CD1c-positive myeloid dendritic cell (primary cell): Measurements from ENCODE around the gene EHMT1.
"Not testable (repeated sequence)": the region's sequence is repeated elsewhere in the genome, so short reads cannot be mapped to it uniquely, and the experiment has no call there.

Experiments used
- DNase-seq: peaks from one replicate; pipeline ENCODE4 v3.0.0-alpha.2; 2016; ENCODE audit errors: extremely low spot score

EHMT1 gene

DNA sequence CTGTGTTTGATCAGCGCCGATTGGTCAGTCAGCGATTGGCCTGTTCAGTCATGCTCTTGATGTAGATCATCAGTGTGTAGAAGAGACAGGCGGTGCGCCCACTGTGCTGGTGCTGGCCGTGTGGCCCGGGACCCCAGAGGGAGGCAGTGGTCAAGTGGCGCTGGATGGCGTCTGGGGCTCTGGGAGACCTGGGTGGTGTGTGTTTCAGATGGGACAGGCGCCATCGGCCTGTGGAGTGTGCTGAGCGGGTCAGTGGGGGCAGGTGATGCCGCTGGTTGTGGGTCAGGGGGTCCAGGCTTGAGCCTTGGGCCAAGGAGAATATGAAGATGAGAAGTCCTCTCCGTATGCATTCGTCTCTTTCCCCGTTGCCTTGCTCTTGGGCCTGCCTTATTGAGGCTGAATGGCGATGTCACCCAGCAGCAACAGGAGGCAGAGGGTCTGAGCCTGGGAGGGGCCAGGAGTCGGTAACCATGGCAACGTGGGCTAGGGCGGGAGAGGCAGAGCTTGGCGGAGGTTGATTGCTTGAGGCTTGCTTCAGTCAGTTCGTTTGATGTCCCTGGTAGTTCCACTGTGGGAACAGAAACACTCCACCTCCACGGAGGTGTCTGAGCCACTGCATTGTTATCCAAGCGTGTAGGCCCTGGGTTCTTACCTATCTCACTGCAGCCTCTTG lies 141.0 kb downstream of the EHMT1 start:
- DNase-seq, result no peak

- DNase-seq, result no peak
These were observed 141.6 kb downstream of the EHMT1 start for GRCh38 chr9:137760426-137760825.

- no peak for DNase-seq
These were observed 142.2 kb downstream of the EHMT1 start for GRCh38 chr9:137761032-137761431.

- no peak for DNase-seq
These were observed 143.0 kb downstream of the EHMT1 start for GRCh38 chr9:137761793-137762192.

DNA sequence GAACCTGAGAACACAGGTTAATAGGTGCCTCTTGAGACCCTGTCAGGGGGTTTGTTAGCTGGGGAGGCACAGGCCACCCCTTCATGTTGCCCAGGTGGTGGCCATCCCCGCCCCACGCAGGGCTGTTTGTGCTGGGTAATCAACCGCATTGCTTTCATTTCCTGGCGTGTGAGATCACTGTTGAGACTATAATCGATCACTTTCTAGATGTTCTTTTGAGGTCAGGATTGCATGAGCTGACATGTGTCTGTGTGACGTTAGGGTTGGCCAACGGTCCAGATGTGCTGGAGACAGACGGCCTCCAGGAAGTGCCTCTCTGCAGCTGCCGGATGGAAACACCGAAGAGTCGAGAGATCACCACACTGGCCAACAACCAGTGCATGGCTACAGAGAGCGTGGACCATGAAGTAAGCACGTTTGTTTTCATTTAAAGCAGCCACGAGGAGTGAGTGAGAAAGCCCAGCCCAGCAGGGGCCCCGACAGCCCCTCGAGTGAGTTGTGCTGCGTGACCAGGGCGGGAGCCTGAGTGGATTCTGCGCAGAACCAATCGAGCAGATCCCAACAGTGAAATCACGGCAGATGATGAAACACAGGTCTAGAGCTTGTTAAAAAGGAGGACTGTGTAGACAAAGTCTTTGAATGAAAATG lies 143.7 kb downstream of the EHMT1 start:
- DNase-seq, result no peak

- no peak for DNase-seq
These were observed 144.6 kb downstream of the EHMT1 start for GRCh38 chr9:137763271-137763955.

DNA sequence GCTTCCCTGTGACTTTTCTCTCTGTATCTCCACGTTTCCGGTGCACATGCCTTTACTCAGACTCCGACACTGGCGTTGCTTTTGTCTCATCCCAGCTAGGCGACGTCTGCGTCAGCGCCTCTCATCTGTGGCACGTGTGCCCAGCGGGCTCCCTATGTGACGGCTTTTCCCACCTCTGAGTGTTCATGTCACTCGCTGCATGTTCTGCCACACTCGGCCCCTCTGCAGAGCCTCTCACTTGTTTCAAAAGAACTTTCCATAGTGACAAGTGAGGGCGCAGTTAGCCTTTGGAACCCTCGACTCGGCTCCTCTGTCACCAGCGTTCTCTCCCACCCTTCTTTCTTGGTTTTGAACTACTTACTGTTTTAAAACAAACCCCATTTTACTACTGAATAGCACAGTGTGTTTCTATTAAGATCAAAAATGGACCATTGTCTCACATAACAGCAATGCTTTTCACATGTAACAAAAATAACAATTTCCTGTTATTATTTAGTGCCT lies 145.4 kb downstream of the EHMT1 start:
- no peak for DNase-seq

GRCh38 chr9:137764981-137765380 lies 146.2 kb downstream of the EHMT1 start:
- DNase-seq, result no peak

GRCh38 chr9:137765536-137765935 lies 146.7 kb downstream of the EHMT1 start:
- DNase-seq, result no peak

GRCh38 chr9:137771580-137771979 lies 152.8 kb downstream of the EHMT1 start:
- DNase-seq, result no peak

DNA sequence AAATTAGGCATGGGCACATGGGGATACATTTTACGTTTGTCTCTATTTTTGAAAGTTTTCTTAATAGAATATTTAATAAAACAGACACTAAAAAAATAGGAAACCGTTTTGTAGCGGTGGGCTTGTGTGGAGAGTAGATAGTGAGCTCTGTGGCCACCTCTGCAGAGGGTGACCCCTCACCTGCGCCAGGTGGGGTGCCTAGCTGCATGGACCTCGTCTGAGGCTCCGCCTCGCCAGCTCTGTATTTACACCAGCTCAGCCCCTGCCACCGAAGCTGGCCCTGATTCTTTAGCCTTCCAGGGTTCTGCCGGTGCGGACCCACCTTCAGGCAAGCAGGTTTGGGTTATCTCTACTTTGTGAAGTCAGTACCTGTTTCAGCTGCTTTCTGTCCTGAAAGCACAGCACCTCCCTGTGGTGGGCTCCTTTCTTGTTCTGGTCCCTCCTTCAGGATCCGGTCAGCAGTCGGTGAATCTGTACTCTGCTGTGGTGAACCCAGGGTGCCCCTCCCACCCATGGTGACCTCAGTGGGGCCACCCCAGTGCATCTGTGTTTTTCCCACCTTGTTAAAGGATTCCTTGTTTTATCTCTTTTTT lies 153.6 kb downstream of the EHMT1 start:
- no peak for DNase-seq

GRCh38 chr9:137774775-137775386 lies 156.1 kb downstream of the EHMT1 start:
- no peak for DNase-seq

DNA sequence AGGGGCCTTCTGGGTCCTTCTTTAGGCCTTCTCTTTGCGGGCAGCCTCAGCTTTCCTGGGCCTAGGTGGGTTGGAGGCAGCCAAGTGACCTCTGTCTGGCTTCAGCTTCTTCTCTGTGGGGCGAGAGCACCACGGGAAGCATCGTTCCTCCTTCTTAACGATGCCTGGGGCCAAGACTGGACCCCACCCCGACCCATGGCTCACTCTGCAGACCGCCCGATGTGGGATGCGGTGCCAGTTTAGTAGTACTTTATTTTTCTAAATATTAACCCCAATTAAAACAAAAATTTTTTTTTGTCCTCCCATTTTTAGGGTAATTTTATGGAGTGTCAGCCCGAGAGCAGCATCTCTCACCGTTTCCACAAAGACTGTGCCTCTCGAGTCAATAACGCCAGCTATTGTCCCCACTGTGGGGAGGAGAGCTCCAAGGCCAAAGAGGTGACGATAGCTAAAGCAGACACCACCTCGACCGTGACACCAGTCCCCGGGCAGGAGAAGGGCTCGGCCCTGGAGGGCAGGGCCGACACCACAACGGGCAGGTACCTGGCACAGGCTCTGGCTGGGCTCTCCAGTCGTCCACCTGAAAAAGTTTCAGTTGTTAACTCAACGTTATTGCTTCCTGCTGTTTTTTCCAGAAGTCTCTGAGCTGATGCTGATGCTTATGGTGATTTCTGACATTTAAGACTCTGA lies 157.6 kb downstream of the EHMT1 start:
- DNase-seq, result no peak

- DNase-seq, result no peak
These were observed 159.0 kb downstream of the EHMT1 start for GRCh38 chr9:137777761-137778160.

GRCh38 chr9:137778336-137778735 lies 159.5 kb downstream of the EHMT1 start:
- DNase-seq, result no peak

- no peak for DNase-seq
These were observed 160.1 kb downstream of the EHMT1 start for GRCh38 chr9:137778914-137779313.

- DNase-seq, result not testable (repeated sequence)
These were observed 161.2 kb downstream of the EHMT1 start for GRCh38 chr9:137780031-137780430.

GRCh38 chr9:137781906-137782585 lies 163.2 kb downstream of the EHMT1 start:
- no peak for DNase-seq

DNA sequence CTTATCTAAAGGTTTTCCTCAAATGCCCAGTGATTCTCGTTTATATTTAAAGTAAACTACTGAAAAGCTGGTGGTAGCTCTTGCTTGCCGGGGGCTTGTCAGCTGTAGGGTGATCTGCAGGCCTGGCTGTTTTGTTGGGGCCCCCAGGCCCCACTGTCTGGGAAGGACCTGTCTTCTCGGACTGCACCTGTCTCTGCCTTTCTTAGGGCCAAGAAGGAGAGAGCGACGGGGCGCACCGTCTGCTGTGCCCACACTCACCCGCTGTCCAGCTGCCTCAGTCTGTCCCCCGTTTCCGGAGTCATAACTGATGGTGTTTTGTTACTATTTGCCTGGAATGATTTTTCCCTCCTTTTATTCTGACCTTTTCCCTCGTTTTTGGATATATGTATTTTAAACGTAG lies 164.7 kb downstream of the EHMT1 start:
- no peak for DNase-seq

DNA sequence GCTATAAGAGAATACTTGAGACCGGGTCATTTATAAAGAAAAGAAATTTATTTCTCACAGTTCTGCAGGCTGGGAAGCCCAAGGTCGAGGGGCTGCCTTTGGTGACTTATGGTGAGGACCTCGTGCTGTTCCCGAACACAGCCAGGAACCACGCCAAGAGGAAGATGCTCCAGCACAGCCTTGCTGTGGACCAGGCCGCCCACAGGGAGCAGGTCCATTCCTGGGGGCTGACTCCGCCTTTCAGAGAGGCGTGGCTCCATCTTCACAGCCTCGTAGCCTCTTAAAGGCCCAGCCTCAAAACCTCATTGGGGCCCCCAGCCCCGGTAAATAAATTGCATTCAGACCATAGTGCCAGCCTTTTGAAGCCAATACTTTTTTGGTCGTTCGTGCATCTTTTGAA lies 165.2 kb downstream of the EHMT1 start:
- DNase-seq, result no peak
